HG03196 (cell line): ENCODE results near the gene TULP4.

Experiments used
- ATAC-seq: cut with Tn5 transposase; IDR thresholded peaks from one replicate; pipeline ENCODE4 v1.9.1; 2021; ENCODE audit not compliant: unreplicated experiment

TULP4 gene

DNA sequence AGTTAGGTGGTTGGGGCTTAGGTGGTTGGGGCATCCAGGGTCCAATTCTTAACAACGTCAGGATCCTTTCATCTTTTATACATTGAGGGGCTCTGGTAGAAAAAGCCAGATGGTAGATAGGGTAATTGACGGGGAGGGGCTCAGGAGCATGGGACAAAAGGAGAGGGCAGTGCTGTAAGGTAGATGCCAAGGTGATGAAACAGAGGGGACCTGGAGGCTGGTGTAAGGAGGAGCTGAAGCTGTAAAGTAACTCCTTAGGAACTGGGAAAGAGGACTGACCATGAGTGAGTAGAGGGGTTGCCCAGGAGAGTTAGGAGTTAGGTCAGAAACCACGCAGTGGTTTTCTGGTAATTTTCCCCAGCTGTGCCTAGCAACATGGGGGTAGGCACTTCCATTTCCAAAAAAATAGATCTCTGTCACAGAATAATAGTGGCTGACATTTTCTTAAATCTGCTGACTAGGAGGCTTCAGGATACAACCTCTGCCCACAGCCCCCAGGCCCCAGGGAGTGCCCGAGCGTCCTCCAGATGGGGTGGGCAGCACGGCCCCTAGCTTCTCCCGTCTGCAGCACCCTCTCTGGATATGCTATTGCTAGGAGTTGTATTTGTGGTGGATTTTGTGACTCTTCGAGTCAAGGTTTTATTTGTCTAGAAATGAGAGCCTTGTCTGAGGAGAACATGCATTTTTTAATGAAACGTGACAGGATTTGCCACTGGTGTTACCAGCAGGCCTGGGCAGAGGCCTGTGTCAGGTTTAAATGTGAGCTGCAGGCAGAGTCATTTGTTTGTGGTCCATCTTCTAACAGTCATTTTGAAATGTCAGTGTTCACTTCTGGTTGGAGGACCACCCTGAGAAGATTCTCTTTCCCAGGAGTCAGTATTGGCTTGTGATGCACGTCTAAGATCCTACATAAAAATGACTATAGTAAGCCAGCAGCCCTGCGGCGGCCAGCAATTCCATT, 44.6 kb downstream of the TULP4 start:
- ATAC-seq = peak; percentile 10

DNA sequence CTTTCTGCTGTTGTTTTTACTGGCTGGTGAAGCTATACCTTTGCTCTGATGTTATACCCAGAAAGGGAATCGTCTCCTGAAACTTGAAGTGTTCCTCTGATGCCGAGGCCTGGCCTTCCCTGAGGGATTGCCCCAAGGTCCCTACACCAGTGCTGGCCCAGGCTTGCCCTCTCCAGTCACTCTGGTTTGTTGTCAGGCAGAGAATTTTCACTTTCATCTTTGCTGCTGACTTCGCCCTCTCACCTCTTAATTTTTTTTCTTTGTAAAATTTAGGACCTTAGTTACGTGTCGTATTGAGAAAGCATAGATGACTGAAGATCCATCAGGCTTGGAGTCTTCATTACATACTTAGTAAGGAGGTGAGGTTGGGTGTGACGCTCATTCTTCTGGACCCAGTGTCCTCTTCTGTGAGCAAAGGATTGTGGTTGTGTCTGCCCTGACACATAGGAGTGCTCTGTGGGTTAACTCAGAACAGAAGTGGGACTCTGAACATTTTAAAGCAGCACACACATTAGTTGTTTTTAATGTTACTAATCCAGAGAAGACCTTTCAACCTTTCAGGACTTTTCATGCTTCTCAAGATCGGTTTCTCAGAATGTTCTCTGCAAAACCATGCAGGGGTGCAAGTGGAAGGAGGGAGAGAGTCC, 45.4 kb downstream of the TULP4 start:
- peak; percentile 60 for ATAC-seq

DNA sequence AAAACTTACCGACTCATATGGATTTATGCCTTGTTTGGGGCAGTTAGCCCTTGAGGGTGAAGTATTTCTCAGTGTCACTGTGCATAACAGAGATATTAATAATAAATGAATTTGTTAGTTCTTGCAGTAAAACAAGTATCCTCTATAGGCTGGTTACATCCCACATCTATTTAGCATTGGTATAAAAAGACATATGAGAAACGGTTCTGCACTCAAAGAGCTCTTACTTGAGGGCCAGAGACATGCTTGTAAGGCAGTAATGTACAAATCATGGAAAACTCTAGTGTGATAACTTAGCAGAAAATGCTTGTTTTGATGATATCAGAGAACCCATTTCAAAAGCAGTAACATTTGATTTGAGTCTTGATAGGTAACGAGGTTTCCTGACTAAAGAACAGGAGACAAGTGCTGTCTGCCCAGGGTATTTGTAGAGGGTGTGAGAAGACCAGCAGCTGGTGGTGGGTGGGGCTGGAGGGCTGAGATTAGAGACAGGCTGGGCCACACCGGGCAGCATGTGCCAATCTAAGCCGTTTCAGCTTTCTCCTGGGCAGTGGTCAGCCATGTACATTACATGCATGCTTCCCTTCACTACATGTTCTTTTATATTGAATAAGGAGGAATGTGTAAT, 46.3 kb downstream of the TULP4 start:
- no peak for ATAC-seq

DNA sequence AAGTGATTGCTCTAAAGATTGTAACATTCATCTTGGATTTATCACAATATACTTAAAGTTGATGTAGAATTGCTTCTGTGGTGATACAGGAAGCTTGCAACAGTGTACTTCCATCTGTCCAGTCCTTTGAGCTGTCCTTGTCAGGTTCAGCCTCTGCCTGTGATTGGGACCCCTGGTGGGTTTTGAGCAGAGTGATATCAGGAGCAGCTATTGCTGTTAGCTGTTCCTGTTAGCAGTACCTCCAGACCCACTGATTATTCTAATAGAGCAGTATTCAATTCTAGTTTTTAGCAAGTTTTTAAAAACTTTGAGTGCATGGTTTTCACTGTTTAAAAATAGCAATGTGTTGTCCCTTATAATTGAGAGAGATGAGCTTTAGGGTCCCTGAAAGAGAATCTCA, 48.8 kb downstream of the TULP4 start:
- no peak for ATAC-seq

DNA sequence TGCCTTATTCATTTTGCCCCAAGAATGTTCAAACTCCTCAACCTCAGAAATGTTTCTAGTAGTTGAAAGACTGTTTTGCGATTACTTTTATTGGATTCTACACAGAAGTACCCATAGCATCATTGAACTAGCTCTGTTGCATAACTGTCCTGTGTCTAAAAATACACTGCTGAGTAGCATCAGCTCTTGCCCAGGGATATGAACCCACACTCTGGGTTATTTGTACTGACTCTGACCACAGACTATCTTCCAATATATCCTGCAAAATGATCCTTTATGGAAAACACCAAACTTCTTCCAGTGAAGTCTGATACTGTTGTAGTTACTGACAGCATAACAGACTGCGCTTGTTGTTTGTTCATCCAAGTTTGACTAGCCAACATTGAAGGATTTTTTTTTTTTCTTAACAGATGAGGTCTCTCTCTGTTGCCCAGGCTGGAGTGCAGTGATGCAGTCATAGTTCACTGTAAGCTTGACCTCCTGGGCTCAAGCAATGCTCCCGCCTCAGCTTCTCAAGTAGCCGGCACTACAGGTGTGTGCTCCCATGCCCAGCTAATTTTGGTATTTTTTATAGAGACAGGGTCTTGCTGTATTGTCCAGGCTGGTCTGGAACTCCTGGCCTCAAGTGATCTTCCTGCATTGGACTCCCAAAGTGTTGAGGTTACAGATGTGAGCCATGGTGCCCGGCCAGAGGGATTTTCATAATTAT, 49.9 kb downstream of the TULP4 start:
- no peak for ATAC-seq

DNA sequence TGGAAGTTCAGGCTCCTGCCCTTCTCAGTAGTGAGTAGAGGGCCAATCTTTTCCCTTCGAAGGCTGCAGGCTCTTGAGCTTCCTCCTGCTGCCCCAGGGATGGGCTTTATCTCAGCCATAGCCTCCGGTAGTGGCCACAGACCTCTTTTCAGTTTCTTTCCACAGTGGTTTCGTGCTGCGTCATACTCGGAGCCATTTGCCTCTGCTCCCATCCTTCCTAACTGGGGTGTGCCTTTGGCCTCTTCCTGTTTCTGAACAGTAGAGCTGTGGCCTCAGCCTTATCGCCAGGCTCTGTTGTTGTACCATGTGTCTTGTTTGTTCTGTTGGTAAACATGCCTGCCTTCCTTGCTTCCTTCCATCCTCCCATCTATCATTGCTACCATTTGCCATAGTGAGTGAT, 54.1 kb downstream of the TULP4 start:
- no peak for ATAC-seq

DNA sequence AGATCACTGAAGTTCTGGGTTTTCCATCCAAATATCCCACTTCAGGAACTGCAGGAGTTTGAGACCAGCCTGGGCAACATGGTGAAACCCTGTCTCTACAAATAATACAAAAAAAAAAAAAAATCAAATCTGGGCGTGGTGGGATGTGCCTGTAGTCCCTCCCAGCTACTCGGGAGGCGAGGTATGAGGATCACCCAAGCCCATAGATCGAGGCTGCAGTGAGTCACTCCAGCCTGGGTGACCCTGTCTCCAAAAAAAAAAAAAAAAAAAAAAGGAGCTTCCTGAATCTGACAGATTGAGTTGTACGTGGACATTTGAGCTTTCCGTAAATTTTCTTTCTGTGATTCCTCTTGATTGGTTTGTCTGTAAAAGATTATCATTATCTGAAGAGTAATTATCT, 55.6 kb downstream of the TULP4 start:
- no peak for ATAC-seq

DNA sequence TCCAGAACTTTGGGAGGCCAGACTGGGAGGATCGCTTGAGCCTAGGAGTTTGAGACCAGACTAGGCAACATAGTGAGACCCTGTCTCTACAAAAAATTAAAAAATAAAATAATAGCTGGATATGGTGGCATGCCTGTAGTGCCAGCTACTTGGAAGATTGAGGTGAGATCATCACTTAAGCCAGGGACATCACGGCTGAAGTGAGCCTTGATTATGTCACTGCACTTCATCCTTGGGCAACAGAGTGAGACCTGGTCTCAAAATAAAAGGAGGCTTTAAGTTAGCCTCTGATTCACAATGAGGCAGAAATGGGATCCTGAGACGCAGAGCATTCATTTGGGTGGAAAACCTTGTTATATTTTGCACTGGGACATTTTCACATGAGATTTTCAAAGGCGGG, 57.0 kb downstream of the TULP4 start:
- ATAC-seq = no peak

DNA sequence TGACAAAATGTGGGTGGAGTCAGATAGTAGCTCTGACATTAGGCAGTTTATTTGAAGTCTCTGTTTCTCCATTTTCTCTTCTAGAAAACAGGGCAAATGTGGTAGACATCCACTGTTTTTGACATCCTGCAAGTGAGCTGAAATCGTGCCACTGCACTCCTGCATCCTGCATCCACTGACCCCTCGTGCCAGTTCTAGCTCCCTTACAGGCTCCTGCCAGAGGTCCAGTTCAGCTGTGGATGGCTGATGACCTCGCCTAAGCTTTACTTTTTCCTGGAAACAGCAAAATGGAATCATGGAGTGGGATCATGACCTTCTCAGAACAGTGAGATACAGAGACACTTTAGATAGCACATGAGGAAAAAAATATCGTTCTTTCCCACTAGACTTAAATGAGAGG, 58.5 kb downstream of the TULP4 start:
- ATAC-seq = no peak

DNA sequence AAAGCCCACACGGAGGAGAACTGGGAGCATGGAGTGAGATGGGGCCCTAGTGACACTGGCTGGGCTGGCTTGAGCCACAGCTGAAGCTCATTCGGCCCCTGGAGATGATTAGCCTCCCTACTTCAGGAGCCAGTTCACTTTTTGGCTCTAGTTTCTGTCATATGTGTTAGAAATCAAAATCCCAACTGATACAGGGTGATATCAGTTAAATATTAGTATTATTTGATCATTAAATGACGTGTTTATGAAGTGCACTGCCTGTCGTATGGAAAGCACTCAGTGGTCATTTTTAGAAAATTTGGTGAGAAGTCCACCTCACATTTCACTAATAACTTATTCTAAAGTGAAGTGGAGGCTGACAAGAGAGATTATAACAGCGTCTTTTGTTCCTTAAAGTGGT, 59.0 kb downstream of the TULP4 start:
- no peak for ATAC-seq

DNA sequence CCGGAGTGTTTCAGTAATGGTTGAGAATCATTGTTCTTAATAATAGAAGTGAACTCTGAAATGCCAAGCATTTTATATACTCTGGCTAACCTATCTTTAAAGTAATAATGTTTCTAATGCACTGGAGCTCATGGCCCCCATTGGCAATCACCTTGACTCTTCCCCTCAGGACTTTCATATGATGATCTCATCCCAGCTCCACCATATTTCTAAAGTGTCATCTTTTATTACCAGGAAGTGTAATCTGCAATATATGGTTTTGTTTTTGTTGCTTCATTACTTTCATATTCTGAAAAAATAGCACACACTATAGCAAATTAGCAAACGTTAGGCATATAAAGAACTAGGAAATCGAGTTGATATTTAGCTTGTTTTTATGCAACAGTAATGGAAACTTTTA, 60.3 kb downstream of the TULP4 start:
- ATAC-seq = no peak

DNA sequence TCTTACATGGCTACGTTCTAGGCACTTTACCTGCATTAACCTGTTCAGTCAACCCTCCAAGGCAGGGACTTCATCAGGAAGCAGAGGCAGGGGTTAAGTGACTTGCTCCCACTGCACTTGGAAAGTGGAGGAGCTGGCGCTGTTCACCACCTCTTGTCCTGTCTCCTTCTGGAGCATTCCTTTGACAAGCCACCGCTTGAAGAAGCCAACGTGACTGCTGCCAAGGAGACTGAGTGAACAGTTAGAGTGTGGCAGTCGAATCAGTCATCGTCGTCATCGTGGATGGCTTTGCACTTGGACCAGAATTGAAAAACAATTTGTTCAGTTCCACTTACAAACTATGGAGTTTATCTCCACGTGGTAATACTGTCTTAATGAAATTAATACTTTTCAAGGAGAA, 60.9 kb downstream of the TULP4 start:
- no peak for ATAC-seq

DNA sequence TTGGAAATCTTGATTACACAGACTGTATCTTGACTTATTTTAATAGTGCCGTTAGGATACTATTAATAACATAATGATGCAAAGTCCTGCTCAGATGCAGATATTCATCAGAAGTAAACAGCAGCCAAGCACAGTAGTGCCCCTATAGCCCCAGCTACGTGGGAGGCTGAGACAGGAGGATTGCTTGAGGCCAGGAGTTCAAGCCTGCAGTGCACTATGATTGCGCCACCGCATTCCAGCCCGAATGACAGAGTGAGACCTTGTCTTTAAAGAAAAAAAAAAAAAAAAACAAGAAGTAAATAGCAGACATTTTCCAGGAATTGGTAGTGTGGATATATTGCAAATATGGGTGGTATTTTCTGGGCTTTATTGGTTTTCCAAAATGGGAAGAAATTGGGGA, 61.8 kb downstream of the TULP4 start:
- no peak for ATAC-seq

DNA sequence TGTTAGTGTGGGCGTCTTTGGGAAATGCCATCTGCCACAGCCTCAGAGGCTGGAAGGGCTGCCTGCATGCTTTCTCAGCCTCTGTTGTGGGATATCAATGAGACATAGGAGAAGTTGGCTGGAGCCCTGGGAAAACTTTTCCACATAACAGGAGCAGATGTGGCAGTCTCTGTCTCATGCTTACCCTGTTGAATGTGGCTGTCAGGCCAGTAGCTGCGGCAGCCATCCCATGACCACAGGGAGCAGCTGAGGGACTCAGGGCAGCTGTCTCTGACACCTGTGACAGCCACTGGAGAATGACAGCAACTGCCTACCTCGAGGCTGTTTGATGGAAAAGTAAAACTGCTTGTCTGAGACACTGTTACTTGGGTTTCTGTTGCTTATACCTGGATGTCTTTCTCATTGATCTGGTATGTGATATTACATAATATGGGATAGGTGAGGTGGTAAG, 64.4 kb downstream of the TULP4 start:
- ATAC-seq = no peak

DNA sequence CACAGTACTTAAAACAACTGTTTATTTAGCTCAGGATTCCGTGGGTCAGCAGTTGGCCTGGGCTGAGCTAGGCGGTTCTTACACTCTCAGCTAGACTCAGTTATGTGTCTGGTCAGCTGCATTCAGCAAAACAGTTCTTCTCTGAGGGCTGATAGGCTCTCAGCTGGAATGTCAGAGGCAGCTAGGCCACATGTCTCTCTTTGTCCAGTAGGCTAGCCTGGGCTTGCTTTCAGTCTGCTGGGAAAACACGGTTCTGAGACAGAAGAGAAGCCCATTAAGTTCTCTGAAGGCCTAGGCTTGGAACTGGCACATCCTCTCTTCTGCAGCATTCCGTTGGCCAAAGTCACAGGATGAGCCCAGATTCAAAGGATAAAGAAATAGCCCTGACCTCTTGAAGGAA, 65.6 kb downstream of the TULP4 start:
- no peak for ATAC-seq

DNA sequence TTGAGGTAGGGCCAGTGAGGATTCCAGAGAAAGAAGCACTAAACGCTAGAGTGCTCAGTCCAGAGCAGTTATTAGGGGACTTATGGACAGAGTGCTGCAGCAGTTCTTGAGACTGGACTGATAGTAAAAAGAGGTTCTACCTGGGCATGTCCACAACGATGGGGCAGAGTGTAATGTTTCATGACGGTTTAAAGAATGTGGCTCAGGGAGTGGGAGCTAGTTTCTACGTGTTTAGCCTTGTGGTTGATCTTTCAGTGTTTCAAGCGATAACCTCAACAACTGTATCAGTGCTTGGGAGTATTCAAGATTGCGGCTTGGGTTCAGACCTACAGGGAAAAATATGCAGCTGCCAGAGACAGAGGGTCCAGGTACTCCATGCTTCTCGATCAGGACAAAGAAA, 67.1 kb downstream of the TULP4 start:
- no peak for ATAC-seq

DNA sequence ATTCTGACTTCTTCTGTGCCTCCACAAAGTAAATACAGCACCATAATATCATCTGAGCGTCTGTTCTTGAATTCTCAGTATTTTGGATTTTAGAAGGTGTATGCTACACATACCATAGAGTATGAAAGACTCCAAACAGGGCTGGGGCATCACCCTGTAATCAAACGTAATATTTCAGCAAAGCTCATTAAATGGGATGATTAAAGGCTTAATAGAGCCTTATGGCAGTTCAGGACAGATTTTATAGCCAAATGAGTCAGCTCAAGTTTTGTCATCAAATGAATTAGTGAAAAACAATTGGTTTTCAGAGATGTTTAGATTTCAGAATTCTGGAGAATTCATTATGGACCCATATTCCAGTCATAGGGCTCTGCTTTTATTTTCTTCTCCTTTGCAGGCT, 68.9 kb downstream of the TULP4 start:
- ATAC-seq = no peak

DNA sequence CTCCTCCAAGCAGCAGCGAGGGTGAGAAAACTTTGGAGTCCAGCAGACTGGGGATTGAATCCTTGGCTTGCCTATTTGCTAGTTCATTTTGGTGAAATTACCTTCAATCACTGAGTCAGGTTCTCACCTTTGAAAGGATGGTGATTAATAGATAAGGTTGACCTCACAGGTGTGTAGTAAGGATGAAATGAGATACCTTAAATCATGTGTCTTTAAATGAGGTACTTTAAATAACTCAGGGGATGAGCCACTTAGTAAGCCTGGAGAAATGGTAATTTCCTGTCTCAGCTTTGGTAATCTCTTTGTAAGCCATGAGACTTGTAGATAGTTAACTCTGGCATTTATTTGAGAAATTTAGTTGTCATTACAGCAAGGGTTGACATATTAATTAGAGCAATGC, 70.2 kb downstream of the TULP4 start:
- no peak for ATAC-seq

DNA sequence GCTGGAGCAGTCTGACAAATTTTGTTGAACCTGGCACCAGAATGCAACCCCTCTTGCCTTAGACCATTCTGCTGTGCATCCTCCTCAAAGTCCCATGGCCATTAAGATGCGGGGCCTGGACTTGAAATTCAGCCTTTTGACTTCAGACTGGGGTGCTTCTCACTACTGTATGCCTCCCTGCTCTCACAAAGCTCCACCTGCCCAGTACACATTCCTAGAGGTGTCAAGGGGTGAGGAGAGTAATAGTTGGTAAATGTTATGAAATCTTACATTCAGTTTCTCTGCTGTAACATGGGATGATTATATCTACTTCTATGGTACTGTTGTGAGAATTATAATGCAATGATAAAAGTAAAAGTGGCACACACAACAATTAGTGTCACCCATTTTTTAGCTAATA, 70.8 kb downstream of the TULP4 start:
- no peak for ATAC-seq

DNA sequence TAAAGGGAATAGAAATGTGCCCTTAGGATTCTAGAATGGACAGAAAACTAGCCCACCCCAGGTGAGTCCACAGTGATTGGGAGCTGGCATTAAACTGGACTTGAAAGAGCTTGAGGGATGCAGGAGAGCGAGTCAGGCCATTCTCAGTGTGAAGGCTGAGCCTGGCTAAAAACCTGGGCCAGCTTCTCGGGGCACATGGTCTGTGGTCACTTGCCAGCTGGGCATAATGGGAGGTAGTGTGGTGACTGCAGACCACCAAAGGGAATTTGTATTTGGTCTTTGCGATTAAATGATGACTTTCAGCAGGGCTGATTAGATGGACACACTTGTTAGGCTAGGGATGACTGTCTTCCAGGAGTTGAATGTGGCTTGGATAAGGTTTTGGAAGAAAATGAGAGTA, 71.3 kb downstream of the TULP4 start:
- ATAC-seq = no peak

DNA sequence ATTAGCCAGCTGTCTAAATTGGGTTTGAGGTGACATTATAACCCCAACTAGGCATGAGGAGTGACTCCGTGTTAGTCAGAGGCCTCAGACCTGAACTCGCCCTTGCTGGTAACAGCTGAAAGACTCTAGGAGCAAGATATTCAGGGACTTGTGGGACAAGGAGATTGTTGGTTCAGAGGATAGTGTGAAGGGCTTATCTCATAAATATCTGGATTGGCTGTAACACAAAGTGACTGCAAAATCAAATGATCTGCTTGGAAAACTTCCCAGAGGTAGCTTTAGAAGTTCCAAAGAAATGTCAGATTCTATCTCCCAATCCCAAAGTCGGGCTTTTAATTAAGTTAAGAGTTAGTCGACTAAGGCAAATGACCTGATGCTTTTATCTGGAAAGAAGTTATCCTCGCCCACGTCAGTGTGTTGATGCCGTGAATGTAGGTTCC, 72.4 kb downstream of the TULP4 start:
- ATAC-seq = no peak
